Breast epithelium (tissue), 3 donors: ENCODE measurements around the gene OR9Q2.

Experiments
- POLR2AphosphoS5 ChIP-seq, 3 donors: sonication (generic); formaldehyde crosslinking; IDR thresholded peaks; one replicate each; pipeline ENCODE4 v1.6.1; 2017; ENCODE audit warnings: antibody characterized with exemption in 3 of 3
- TF ChIP-seq, protein P1 (sequence below), 3 donors: fragments of 450-650 bp; IDR thresholded peaks; one replicate each; pipeline ENCODE4 v1.5.1; 2016 to 2017; ENCODE audit warnings: antibody characterized with exemption in 3 of 3, mild to moderate bottlenecking in 3 of 3, moderate library complexity in 3 of 3

DNA sequence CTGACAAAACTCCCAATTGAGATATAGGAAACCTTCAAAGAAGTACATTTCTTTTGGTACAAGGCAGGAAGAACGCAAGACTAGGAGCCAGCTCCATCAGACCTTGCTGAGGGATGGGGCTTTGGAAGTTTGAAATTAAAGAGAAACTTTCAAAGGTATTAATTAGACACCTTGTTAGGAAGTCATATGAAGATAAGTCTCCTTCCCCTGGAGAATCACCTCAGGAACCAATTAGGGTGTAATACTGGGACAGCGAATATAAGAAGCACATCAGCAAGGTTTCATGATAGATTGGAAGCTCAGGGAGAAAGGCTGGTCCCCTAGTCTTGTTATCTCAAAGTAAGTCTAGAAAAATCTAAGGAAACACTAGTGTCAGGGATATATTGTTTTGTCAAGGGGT lies at the start of gene OR9Q2:
- TF ChIP-seq, protein P1, sequence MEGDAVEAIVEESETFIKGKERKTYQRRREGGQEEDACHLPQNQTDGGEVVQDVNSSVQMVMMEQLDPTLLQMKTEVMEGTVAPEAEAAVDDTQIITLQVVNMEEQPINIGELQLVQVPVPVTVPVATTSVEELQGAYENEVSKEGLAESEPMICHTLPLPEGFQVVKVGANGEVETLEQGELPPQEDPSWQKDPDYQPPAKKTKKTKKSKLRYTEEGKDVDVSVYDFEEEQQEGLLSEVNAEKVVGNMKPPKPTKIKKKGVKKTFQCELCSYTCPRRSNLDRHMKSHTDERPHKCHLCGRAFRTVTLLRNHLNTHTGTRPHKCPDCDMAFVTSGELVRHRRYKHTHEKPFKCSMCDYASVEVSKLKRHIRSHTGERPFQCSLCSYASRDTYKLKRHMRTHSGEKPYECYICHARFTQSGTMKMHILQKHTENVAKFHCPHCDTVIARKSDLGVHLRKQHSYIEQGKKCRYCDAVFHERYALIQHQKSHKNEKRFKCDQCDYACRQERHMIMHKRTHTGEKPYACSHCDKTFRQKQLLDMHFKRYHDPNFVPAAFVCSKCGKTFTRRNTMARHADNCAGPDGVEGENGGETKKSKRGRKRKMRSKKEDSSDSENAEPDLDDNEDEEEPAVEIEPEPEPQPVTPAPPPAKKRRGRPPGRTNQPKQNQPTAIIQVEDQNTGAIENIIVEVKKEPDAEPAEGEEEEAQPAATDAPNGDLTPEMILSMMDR (IDR thresholded peaks at IDR 0.05) = no peak
- TF ChIP-seq POLR2AphosphoS5 (IDR thresholded peaks at IDR 0.05) = no peak
